Keratinocyte (primary cell): Measurements from ENCODE around the gene LIMD2. TPM values are rescaled to one million over a fixed set of nuclear protein-coding genes. Genes with fewer than 3 reads are reported as not detected.

Experiments used
- DNase-seq: peaks from one replicate; pipeline ENCODE4 v3.0.0-alpha.2; 2011; ENCODE audit warnings: low read depth, missing footprints, low spot score
- FAIRE-seq: peaks from 2 replicates; lab custom pipeline; 2011; peaks lifted over from hg19 to GRCh38; lab: Jason Lieb, UNC
- H2AFZ ChIP-seq: 2 replicates; pipeline ENCODE4 v1.6.0; 2012; ENCODE audit warnings: low read length, control low read depth, inconsistent platforms; ENCODE audit not compliant: control insufficient read depth
- H3K27ac ChIP-seq: 2 replicates; pipeline ENCODE4 v1.5.1; 2011; ENCODE audit warnings: low read length; ENCODE audit not compliant: control insufficient read depth, insufficient read depth
- H3K27me3 ChIP-seq: 3 replicates; pipeline ENCODE4 v1.6.0; 2011; ENCODE audit warnings: low read length; ENCODE audit not compliant: control insufficient read depth, insufficient read depth; ENCODE audit errors: extremely low read depth
- H3K36me3 ChIP-seq, 2 experiments: 2 replicates in 1 of 2; 3 replicates in 1 of 2; pipeline ENCODE4 v1.5.1; 2011; ENCODE audit warnings: low read length in 2 of 2, mild to moderate bottlenecking in 1 of 2; ENCODE audit not compliant: control insufficient read depth in 2 of 2, insufficient read depth in 2 of 2; ENCODE audit errors: extremely low read depth in 1 of 2
- H3K4me1 ChIP-seq: 3 replicates; pipeline ENCODE4 v1.5.1; 2011; ENCODE audit warnings: low read length; ENCODE audit not compliant: control insufficient read depth, insufficient read depth; ENCODE audit errors: extremely low read depth
- H3K4me2 ChIP-seq: 3 replicates; pipeline ENCODE4 v1.6.0; 2011; ENCODE audit warnings: low read depth, low read length; ENCODE audit not compliant: control insufficient read depth, insufficient read depth; ENCODE audit errors: extremely low read depth
- H3K4me3 ChIP-seq, 3 experiments: fragments of 200-600 bp in 1 of 3; sonication (generic) in 1 of 3; 2 replicates in 2 of 3; 3 replicates in 1 of 3; pipeline ENCODE4 v1.5.1; 2011 to 2016; ENCODE audit warnings: low read length in 3 of 3, mild to moderate bottlenecking in 3 of 3, control low read depth in 2 of 3, inconsistent platforms in 1 of 3, low read depth in 1 of 3, mixed read lengths in 1 of 3, mixed run types in 1 of 3, moderate library complexity in 1 of 3; ENCODE audit not compliant: control insufficient read depth in 2 of 3, insufficient read depth in 2 of 3; ENCODE audit errors: extremely low read depth in 1 of 3
- H3K79me2 ChIP-seq: 2 replicates; pipeline ENCODE4 v1.6.0; 2012; ENCODE audit warnings: low read length; ENCODE audit not compliant: control insufficient read depth, insufficient read depth
- H3K9ac ChIP-seq: 3 replicates; pipeline ENCODE4 v1.6.0; 2011; ENCODE audit warnings: low read length; ENCODE audit not compliant: control insufficient read depth, insufficient read depth; ENCODE audit errors: extremely low read depth
- H3K9me1 ChIP-seq: 3 replicates; pipeline ENCODE4 v1.6.0; 2011; ENCODE audit warnings: low read length; ENCODE audit not compliant: control insufficient read depth, insufficient read depth; ENCODE audit errors: extremely low read depth
- H3K9me3 ChIP-seq: 2 replicates; pipeline ENCODE4 v1.5.1; 2012; ENCODE audit warnings: low read depth, low read length; ENCODE audit not compliant: control insufficient read depth
- H4K20me1 ChIP-seq: 3 replicates; pipeline ENCODE4 v1.6.0; 2011; ENCODE audit warnings: low read length; ENCODE audit not compliant: control insufficient read depth, insufficient read depth; ENCODE audit errors: extremely low read depth
- CTCF ChIP-seq, 3 experiments: IDR thresholded peaks in 1 of 3; conservative IDR thresholded peaks in 1 of 3; optimal IDR thresholded peaks in 1 of 3; 2 replicates in 2 of 3; 3 replicates in 1 of 3; pipeline versions ENCODE3 to v1.5.1; 2011; ENCODE audit warnings: low read length in 3 of 3, mild to moderate bottlenecking in 3 of 3, moderate library complexity in 2 of 3, control low read depth in 1 of 3, inconsistent platforms in 1 of 3; ENCODE audit not compliant: insufficient read depth in 2 of 3; ENCODE audit errors: extremely low read depth in 1 of 3
- EZH2 ChIP-seq: IDR thresholded peaks from one replicate; pipeline ENCODE4 v1.6.1; 2012; ENCODE audit warnings: inconsistent platforms, mild to moderate bottlenecking, low read length, moderate library complexity
- dilution Hi-C: fragments of 300-500 bp; cut with MboI; formaldehyde crosslinking; loops from one replicate; pipeline ENCODE4 v1.7.0; 2020; ENCODE audit warnings: low sequenced_read_pairs; ENCODE audit not compliant: extremely low pct_ligation_motif_present
- polyA plus RNA-seq, 5 experiments: library from polyadenylated mRNA; depleted of rRNA in 3 of 5; stranded (reverse) in 3 of 5; stranded (forward) in 1 of 5; unstranded in 1 of 5; fragments of >200 nt; gene quantifications; 1 replicate in 1 of 5; 2 replicates in 3 of 5; 3 replicates in 1 of 5; pipeline versions ENCODE4 v1.2.1 to v1.2.3, GENCODE V29; 2011 to 2012; ENCODE audit warnings: missing spikeins in 2 of 5, low read depth in 1 of 5, low replicate concordance in 1 of 5

The LIMD2 gene
- polyA plus RNA-seq, 1 donor (not counting 4 experiments of a cell fraction or from before 2014, with no cell fraction given), result 1.6 TPM

GRCh38 chr17:63681530-63681929 lies 18.4 kb downstream of the LIMD2 start:
- H4K20me1 ChIP-seq, result no peaks in the 10 kb centered on the region
- TF ChIP-seq CTCF (optimal IDR thresholded peaks at IDR 0.05 in 1 of 3, IDR thresholded peaks at IDR 0.05 in 1 of 3, conservative IDR thresholded peaks at IDR 0.05 in 1 of 3; ENCODE audit: extremely low read depth in 1 of 3, insufficient read depth in 2 of 3, low read length in 3 of 3) (no peak), EZH2 (no peak)
- peaks cover 4 to 11% of the 10 kb centered on the region in 2 experiments for H3K36me3 ChIP-seq
- no peak overlapping the region for H3K27ac ChIP-seq
- no peaks in the 10 kb centered on the region for H3K27me3 ChIP-seq
- DNase-seq (no peak), FAIRE-seq (no peak)
- dilution Hi-C loops, result no loop called here
- no peaks in the 10 kb centered on the region for H3K9me1 ChIP-seq
- no peak overlapping the region for H3K4me2 ChIP-seq
- H3K9ac ChIP-seq, result no peak overlapping the region
- H3K79me2 ChIP-seq, result no peaks in the 10 kb centered on the region
- H3K9me3 ChIP-seq, result no peaks in the 10 kb centered on the region
- no peaks in the 10 kb centered on the region for H3K4me1 ChIP-seq
- H2AFZ ChIP-seq, result no peak overlapping the region
- H3K4me3 ChIP-seq, result no peak overlapping the region

GRCh38 chr17:63680700-63681099 lies 19.2 kb downstream of the LIMD2 start:
- no peak for DNase-seq
- FAIRE-seq, result no peak
- Histone ChIP-seq H3K27ac (no peak overlapping the region), H3K9me3 (no peaks in the 10 kb centered on the region), H3K27me3 (no peaks in the 10 kb centered on the region), H4K20me1 (no peaks in the 10 kb centered on the region), H3K36me3 (peaks cover 4 to 11% of the 10 kb centered on the region in 2 experiments), H3K79me2 (no peaks in the 10 kb centered on the region), H3K4me2 (no peak overlapping the region), H3K4me1 (peaks cover 6% of the 10 kb centered on the region), H3K9ac (no peak overlapping the region), H3K9me1 (no peaks in the 10 kb centered on the region), H3K4me3 (no peak overlapping the region), H2AFZ (no peak overlapping the region)
- dilution Hi-C loops, result no loop called here
- TF ChIP-seq CTCF (optimal IDR thresholded peaks at IDR 0.05 in 1 of 3, IDR thresholded peaks at IDR 0.05 in 1 of 3, conservative IDR thresholded peaks at IDR 0.05 in 1 of 3; ENCODE audit: extremely low read depth in 1 of 3, insufficient read depth in 2 of 3, low read length in 3 of 3) (no peak), EZH2 (no peak)
